Vagina (tissue), 2 donors: ENCODE data around the gene RXRG. TPM values are rescaled to one million over a fixed set of nuclear protein-coding genes. Genes with fewer than 3 reads are reported as not detected.
A peak's percentile ranks its signal among the peaks of the same experiment; 100 is the strongest.
"Not testable (repeated sequence)": the region's sequence is repeated elsewhere in the genome, so short reads cannot be mapped to it uniquely, and the experiment has no call there.

Experiments used
- DNase-seq, 2 donors: peaks; one replicate each; pipeline ENCODE4 v3.0.0-alpha.2; 2017; ENCODE audit errors: extremely low spot score in 2 of 2
- H3K27ac ChIP-seq: fragments of 200-600 bp; sonication (generic); one replicate; pipeline ENCODE4 v1.5.1; 2019
- H3K27me3 ChIP-seq: fragments of 200-600 bp; sonication (generic); one replicate; pipeline ENCODE4 v1.5.1; 2019
- H3K36me3 ChIP-seq, 2 donors: fragments of 200-600 bp; sonication (generic); one replicate each; pipeline ENCODE4 v1.5.1; 2017 to 2019
- H3K4me1 ChIP-seq: fragments of 200-600 bp; sonication (generic); one replicate; pipeline ENCODE4 v1.5.1; 2019
- H3K4me3 ChIP-seq, 2 donors: fragments of 200-600 bp; sonication (generic); 1 replicate in 1 of 2; 2 replicates in 1 of 2; pipeline ENCODE4 v1.5.1; 2016 to 2019
- H3K9me3 ChIP-seq: fragments of 200-600 bp; sonication (generic); one replicate; pipeline ENCODE4 v1.5.1; 2019
- CTCF ChIP-seq, 3 experiments: fragments of 450-650 bp in 2 of 3; fragments of 200-600 bp in 1 of 3; sonication (generic) in 1 of 3; IDR thresholded peaks; one replicate each; pipeline ENCODE4 v1.5.1; 2017 to 2019; ENCODE audit warnings: antibody characterized with exemption in 3 of 3, mild to moderate bottlenecking in 2 of 3, moderate library complexity in 2 of 3
- POLR2A ChIP-seq, 2 donors: fragments of 450-650 bp; IDR thresholded peaks; one replicate each; pipeline ENCODE4 v1.6.1; 2017; ENCODE audit warnings: antibody characterized with exemption in 2 of 2, mild to moderate bottlenecking in 2 of 2, moderate library complexity in 2 of 2
- POLR2AphosphoS5 ChIP-seq, 2 donors: sonication (generic); formaldehyde crosslinking; IDR thresholded peaks; one replicate each; pipeline ENCODE4 v1.9.0; 2017; ENCODE audit warnings: antibody characterized with exemption in 2 of 2, mild to moderate bottlenecking in 2 of 2, low read depth in 1 of 2; ENCODE audit not compliant: insufficient read depth in 1 of 2
- intact Hi-C: fragments of 100-400 bp; cut with DNase I; formaldehyde crosslinking; loops from one replicate; pipeline ENCODE4 v1.15.1; 2023
- total RNA-seq: library from RNA; depleted of rRNA; stranded (reverse); fragments of >200 nt; gene quantifications from one replicate; pipeline ENCODE4 v1.2.3, GENCODE V29; 2016

The RXRG gene
- total RNA-seq, 1 donor from 2014 or later, result not detected

DNA sequence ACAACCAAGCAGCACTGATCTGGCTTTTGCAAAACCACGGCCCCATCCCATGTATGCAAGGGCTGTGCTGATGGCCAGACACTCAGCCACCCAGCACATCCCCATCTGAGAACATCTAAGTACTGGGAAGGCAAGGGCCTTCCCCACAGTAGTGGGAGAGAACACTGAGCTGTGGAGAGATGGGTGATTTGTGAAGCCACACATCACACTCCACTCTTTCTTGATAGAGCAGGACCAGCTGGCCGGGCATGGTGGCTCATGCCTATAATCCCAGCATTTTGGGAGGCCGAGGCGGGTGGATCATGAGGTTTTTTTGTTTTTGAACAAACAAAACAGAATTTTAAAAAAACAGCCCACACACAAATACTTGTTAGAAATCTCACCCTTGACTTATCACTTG is 28.2 kb upstream of the RXRG start:
- no peaks in the 10 kb centered on the region for H3K9me3 ChIP-seq
- no peaks in the 10 kb centered on the region for H3K4me1 ChIP-seq
- H3K4me3 ChIP-seq, result no peak overlapping the region
- no peak for DNase-seq
- no peak overlapping the region for H3K27ac ChIP-seq
- TF ChIP-seq POLR2A (IDR thresholded peaks at IDR 0.05) (no peak), CTCF (IDR thresholded peaks at IDR 0.05) (no peak), POLR2AphosphoS5 (IDR thresholded peaks at IDR 0.05; ENCODE audit: insufficient read depth in 1 of 2, low read depth in 1 of 2) (no peak)
- intact Hi-C loops, result no loop called here
- H3K27me3 ChIP-seq, result no peaks in the 10 kb centered on the region
- no peaks in the 10 kb centered on the region for H3K36me3 ChIP-seq

- Histone ChIP-seq H3K9me3 (no peaks in the 10 kb centered on the region), H3K36me3 (no peaks in the 10 kb centered on the region), H3K4me3 (no peak overlapping the region), H3K27ac (no peak overlapping the region), H3K27me3 (no peaks in the 10 kb centered on the region), H3K4me1 (no peaks in the 10 kb centered on the region)
- peak in 1 of 2 donors; percentile 54 for DNase-seq
- TF ChIP-seq POLR2A (IDR thresholded peaks at IDR 0.05), result no peak
- no peak for TF ChIP-seq CTCF (IDR thresholded peaks at IDR 0.05)
- TF ChIP-seq POLR2AphosphoS5 (IDR thresholded peaks at IDR 0.05; ENCODE audit: insufficient read depth in 1 of 2, low read depth in 1 of 2), result no peak
- intact Hi-C loops, result no loop called here
Measured at GRCh38 chr1:165468726-165469249, 23.9 kb upstream of the RXRG start.

DNA sequence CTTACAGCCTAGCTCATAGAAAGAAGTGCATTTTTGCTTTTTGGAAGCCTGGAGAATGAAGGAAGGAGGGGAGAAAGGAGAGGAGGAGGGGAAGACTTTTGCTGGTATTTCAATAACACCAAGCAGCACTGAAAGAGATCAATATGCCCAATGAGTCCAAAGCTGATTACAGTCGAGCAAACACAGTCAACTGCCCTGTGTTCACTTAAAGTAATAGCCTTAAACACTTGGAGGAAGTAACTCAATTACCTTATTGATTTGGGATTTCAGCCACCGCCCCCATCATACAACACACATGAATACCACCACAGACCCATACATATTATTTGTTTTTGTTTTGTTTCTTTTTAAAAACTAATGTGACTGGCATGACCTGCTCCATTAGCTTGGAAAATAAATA is 23.3 kb upstream of the RXRG start:
- Histone ChIP-seq H3K27me3 (no peaks in the 10 kb centered on the region), H3K27ac (no peak overlapping the region), H3K36me3 (no peaks in the 10 kb centered on the region), H3K4me1 (no peaks in the 10 kb centered on the region), H3K4me3 (no peak overlapping the region), H3K9me3 (no peaks in the 10 kb centered on the region)
- TF ChIP-seq POLR2AphosphoS5 (IDR thresholded peaks at IDR 0.05; ENCODE audit: insufficient read depth in 1 of 2, low read depth in 1 of 2), result no peak
- TF ChIP-seq POLR2A (IDR thresholded peaks at IDR 0.05), result no peak
- no peak for TF ChIP-seq CTCF (IDR thresholded peaks at IDR 0.05)
- peak in 1 of 2 donors; percentile 6 for DNase-seq
- intact Hi-C loops, result no loop called here

GRCh38 chr1:165467706-165468105 is 22.8 kb upstream of the RXRG start:
- DNase-seq, result peak in 1 of 2 donors; percentile 49
- no peak for TF ChIP-seq CTCF (IDR thresholded peaks at IDR 0.05)
- H3K4me1 ChIP-seq, result no peaks in the 10 kb centered on the region
- intact Hi-C loops, result no loop called here
- H3K4me3 ChIP-seq, result no peak overlapping the region
- H3K27me3 ChIP-seq, result no peaks in the 10 kb centered on the region
- H3K27ac ChIP-seq, result no peak overlapping the region
- no peaks in the 10 kb centered on the region for H3K36me3 ChIP-seq
- no peaks in the 10 kb centered on the region for H3K9me3 ChIP-seq

DNA sequence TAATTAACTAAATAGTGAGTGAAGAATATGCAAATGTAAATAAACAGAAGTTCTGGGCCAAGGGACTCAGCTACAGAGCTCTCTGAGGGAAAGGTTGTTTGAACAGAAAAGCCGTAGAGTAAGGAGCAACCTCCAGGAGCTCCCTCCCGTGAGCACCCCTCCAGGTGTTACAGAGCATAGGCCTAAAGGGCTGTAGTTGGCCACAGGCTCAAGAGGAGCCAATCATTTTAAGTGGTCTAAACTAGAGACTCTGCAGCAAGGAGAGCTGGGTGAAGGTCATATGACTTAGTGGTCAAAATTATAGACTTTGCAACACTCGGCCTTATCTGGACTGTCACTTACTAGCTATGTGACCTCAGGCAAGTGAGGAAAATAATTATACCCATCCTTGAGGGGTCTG is 19.1 kb upstream of the RXRG start:
- no peak for TF ChIP-seq POLR2AphosphoS5 (IDR thresholded peaks at IDR 0.05; ENCODE audit: insufficient read depth in 1 of 2, low read depth in 1 of 2)
- no peak for TF ChIP-seq POLR2A (IDR thresholded peaks at IDR 0.05)
- TF ChIP-seq CTCF (IDR thresholded peaks at IDR 0.05), result no peak
- intact Hi-C loops, result no loop called here
- H3K4me3 ChIP-seq, result no peak overlapping the region

DNA sequence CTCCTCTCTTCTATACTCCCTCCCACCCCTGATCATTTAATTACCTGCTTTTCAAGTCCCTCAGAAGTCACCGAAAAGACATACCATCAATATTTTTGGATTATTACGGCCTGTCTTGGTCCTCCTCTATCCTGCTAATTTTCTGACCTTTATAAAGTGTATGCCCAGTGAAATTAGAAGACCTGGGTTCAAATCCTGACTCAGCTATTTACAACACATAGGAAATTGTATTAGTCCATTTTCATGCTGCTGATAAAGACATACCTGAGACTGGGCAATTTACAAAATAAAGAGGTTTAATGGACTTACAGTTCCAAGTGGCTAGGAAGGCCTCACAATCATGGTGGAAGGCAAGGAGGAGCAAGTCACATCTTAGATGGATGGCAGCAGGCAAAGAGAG is 14.8 kb upstream of the RXRG start:
- intact Hi-C loops, H3K9me3 ChIP-seq, H3K4me3 ChIP-seq, H3K36me3 ChIP-seq, H3K4me1 ChIP-seq, DNase-seq, H3K27ac ChIP-seq, H3K27me3 ChIP-seq: not testable (repeated sequence)

More for the DNA sequence above, 19.1 kb upstream of the RXRG start:
- no peaks in the 10 kb centered on the region for H3K9me3 ChIP-seq
- H3K4me1 ChIP-seq, result no peaks in the 10 kb centered on the region
- no peaks in the 10 kb centered on the region for H3K27me3 ChIP-seq
- no peak overlapping the region for H3K27ac ChIP-seq
- H3K36me3 ChIP-seq, result no peaks in the 10 kb centered on the region
- peak in 1 of 2 donors; percentile 47 for DNase-seq
